Coronary artery (tissue), 2 donors: Measurements from ENCODE around the gene CHCHD10.

Source experiments
- DNase-seq: peaks from one replicate; pipeline ENCODE4 v3.0.0-alpha.2; 2017; ENCODE audit warnings: low spot score
- H3K27ac ChIP-seq, 2 donors: fragments of 200-600 bp; sonication (generic); one replicate each; pipeline ENCODE4 v1.5.1; 2016 to 2019
- H3K4me3 ChIP-seq: fragments of 200-600 bp; sonication (generic); 2 replicates; pipeline ENCODE4 v1.5.1; 2016; ENCODE audit warnings: mild to moderate bottlenecking, moderate library complexity
- TF ChIP-seq, protein P1 (sequence below): fragments of 200-600 bp; sonication (generic); IDR thresholded peaks from one replicate; pipeline ENCODE4 v1.5.1; 2019; ENCODE audit warnings: antibody characterized with exemption

Gene CHCHD10

GRCh38 chr22:23777776-23778576, 10.2 kb upstream of the CHCHD10 start:
- DNase-seq = no peak
- H3K4me3 ChIP-seq = no peak overlapping the region
- TF ChIP-seq, protein P1, sequence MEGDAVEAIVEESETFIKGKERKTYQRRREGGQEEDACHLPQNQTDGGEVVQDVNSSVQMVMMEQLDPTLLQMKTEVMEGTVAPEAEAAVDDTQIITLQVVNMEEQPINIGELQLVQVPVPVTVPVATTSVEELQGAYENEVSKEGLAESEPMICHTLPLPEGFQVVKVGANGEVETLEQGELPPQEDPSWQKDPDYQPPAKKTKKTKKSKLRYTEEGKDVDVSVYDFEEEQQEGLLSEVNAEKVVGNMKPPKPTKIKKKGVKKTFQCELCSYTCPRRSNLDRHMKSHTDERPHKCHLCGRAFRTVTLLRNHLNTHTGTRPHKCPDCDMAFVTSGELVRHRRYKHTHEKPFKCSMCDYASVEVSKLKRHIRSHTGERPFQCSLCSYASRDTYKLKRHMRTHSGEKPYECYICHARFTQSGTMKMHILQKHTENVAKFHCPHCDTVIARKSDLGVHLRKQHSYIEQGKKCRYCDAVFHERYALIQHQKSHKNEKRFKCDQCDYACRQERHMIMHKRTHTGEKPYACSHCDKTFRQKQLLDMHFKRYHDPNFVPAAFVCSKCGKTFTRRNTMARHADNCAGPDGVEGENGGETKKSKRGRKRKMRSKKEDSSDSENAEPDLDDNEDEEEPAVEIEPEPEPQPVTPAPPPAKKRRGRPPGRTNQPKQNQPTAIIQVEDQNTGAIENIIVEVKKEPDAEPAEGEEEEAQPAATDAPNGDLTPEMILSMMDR = no peak
- peak overlapping the region in 1 of 2 donors; percentile 31 for H3K27ac ChIP-seq

- TF ChIP-seq, protein P1 = no peak
- Histone ChIP-seq H3K4me3 (no peak overlapping the region), H3K27ac (no peak overlapping the region)
- no peak for DNase-seq
These were observed 8.1 kb upstream of the CHCHD10 start for GRCh38 chr22:23775779-23776375.

DNA sequence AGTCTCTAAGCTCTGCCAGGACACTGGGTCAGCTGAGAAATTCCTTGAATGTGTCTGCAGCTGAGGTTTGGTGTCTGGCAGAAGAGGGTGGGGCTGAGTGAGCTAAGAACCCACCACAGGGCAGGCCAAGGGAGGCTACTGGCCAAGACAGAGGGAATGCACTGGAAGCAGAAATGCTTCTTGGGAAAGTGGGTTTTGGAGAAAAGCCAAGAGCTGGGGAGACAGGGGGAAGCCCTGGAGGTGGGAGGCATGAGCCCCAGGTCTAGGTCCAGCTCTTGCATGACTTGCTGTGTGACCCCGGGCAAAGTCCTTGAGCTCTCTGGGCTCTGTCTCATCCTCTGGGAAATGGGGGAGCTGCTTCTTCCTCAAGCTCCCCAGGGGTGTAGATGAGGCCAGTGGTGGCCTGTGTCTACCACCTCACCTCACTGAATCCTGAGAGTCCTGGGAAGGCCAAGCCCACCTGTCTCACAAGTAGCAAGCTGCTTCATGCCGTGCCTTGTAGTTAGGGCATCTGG, 7.2 kb upstream of the CHCHD10 start:
- DNase-seq = no peak
- Histone ChIP-seq H3K27ac (peak overlapping the region in 1 of 2 donors; percentile 12), H3K4me3 (no peak overlapping the region)
- TF ChIP-seq, protein P1 = no peak

- no peak overlapping the region for H3K4me3 ChIP-seq
These were observed 6.5 kb upstream of the CHCHD10 start for GRCh38 chr22:23774114-23774921.

DNA sequence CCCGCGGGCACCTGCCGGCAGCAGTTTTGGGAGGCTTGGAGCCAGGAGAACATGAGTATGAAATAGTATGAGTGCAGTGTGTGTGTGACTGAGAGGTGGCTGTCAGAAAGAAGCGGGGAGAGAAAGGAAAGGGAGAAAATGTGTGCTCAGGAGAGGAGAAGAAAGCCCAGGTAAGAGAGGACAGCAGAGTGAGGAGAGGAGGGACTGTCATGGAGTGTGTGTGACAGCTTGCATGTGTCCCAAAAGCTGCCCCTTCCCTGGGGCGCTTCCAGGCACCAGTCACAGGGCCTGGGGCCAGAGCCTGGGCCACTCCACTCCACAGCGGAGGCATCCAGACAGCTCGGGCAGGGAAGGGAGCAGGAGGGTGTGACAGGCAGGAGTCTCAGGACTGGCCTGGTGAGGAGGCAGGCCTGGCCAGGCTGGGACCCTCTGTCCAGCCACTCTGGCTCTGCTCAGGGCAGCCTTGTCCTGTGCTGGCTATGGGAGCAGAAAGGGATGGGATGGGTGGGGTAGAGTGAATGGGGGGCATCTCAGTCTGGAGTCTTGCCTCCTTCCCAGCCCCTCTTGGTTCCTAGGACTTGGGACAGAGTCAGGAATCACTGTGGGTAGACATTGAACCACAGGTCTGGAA, 5.8 kb upstream of the CHCHD10 start:
- TF ChIP-seq, protein P1 = no peak
- no peak overlapping the region for H3K27ac ChIP-seq
- no peak for DNase-seq
- H3K4me3 ChIP-seq = peak overlapping the region; percentile 65

More at GRCh38 chr22:23774114-23774921, 6.5 kb upstream of the CHCHD10 start:
- peak overlapping the region in 1 of 2 donors; percentile 12 for H3K27ac ChIP-seq
- no peak for DNase-seq
- TF ChIP-seq, protein P1 = no peak

- TF ChIP-seq, protein P1 = no peak
- Histone ChIP-seq H3K27ac (peak within 1 kb of the TSS in 1 of 2 donors; percentile 5), H3K4me3 (peak within 1 kb of the TSS; percentile 65)
- no peak for DNase-seq
These were observed 5.1 kb upstream of the CHCHD10 start, which contains the start of gene MMP11 for GRCh38 chr22:23772649-23773473. MMP11 (plus strand) TSS chr22:23772849; CDS start chr22:23772871, 22 bp downstream.
